Suprapubic skin (tissue), 4 donors: ENCODE results near the gene SSTR3. TPM values are rescaled to one million over a fixed set of nuclear protein-coding genes. Genes with fewer than 3 reads are reported as not detected.

Experiments used
- DNase-seq, 2 donors: peaks; one replicate each; pipeline ENCODE4 v3.0.0-alpha.2; 2019; ENCODE audit warnings: low spot score in 2 of 2
- H3K27ac ChIP-seq: fragments of 200-600 bp; sonication (generic); one replicate; pipeline ENCODE4 v1.5.1; 2019
- H3K27me3 ChIP-seq: fragments of 200-600 bp; sonication (generic); one replicate; pipeline ENCODE4 v1.5.1; 2019
- H3K36me3 ChIP-seq: fragments of 200-600 bp; sonication (generic); one replicate; pipeline ENCODE4 v1.5.1; 2019
- H3K4me1 ChIP-seq: fragments of 200-600 bp; sonication (generic); one replicate; pipeline ENCODE4 v1.5.1; 2019
- H3K4me3 ChIP-seq: fragments of 200-600 bp; sonication (generic); one replicate; pipeline ENCODE4 v1.5.1; 2019; ENCODE audit warnings: mild to moderate bottlenecking
- H3K9me3 ChIP-seq: fragments of 200-600 bp; sonication (generic); one replicate; pipeline ENCODE4 v1.5.1; 2019
- EP300 ChIP-seq: sonication (generic); formaldehyde crosslinking; IDR thresholded peaks from one replicate; pipeline ENCODE4 v1.6.1; 2017; ENCODE audit warnings: antibody characterized with exemption
- POLR2A ChIP-seq, 2 donors: fragments of 450-650 bp; IDR thresholded peaks; one replicate each; pipeline ENCODE4 v1.6.1; 2017; ENCODE audit warnings: antibody characterized with exemption in 2 of 2, mild to moderate bottlenecking in 2 of 2, moderate library complexity in 2 of 2
- POLR2AphosphoS5 ChIP-seq, 3 donors: sonication (generic); formaldehyde crosslinking; IDR thresholded peaks; one replicate each; pipeline ENCODE4 v1.6.1; 2017; ENCODE audit warnings: antibody characterized with exemption in 3 of 3
- WGBS: methylation state at CpG from one replicate; pipeline ENCODE4 v1.1.5; 2018; 5-methylcytosine and 5-hydroxymethylcytosine counted together
- total RNA-seq, 4 donors: library from RNA; depleted of rRNA; stranded (reverse); fragments of >200 nt; gene quantifications; one replicate each; pipeline ENCODE4 v1.1.0, GENCODE V29; 2016
- TF ChIP-seq, protein P1 (sequence below), 2 donors: fragments of 200-600 bp in 1 of 2; fragments of 450-650 bp in 1 of 2; sonication (generic) in 1 of 2; IDR thresholded peaks; one replicate each; pipeline ENCODE4 v1.5.1; 2016 to 2019; ENCODE audit warnings: antibody characterized with exemption in 2 of 2, mild to moderate bottlenecking in 1 of 2, moderate library complexity in 1 of 2

The SSTR3 gene
- total RNA-seq, 4 donors from 2014 or later = not detected

DNA sequence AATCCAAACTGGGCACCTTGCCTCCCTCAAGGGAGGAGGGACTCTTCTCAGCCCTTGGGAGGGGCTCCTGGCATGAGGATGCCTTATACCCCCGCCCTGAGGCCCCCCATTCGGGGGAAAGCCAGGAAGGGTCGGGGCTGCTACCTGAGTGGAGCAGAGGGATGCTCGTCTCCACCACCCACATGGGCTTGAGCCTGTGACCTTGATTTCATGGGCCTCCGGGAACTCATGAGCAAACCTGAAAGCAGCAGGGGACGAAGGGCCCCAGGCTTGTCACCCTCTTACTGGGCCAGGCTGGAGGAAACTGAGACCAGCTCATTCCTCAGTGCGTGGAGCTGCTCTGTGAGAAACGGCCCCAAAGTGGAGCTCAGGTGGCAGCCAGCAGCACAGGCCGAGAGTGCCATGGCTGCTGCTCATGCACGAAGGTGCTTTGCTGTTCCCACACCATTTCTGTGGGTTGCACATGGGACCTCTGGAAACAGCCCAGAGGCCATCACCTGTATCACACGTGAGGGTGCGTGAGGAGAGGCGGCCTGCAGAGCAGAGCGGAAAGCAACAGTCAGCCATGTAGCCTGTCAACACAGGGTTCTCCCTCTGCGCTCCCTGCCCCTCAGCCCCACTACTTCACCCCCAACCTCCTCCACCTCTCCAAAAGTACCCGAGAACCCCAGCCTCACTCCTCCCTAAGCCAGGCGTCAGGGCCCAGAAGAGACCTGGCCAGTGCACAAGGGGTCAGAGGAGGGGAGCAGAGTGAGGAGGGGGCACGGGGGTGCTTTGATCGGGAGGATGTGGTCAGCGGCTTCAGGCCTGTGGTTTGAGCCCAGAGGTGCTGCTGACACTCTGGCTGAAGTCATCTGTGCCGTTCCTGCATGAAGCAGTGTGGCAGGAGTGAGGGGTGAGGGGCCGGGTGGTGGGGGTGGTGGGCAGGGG, 48.4 kb downstream of the SSTR3 start:
- TF ChIP-seq, protein P1, sequence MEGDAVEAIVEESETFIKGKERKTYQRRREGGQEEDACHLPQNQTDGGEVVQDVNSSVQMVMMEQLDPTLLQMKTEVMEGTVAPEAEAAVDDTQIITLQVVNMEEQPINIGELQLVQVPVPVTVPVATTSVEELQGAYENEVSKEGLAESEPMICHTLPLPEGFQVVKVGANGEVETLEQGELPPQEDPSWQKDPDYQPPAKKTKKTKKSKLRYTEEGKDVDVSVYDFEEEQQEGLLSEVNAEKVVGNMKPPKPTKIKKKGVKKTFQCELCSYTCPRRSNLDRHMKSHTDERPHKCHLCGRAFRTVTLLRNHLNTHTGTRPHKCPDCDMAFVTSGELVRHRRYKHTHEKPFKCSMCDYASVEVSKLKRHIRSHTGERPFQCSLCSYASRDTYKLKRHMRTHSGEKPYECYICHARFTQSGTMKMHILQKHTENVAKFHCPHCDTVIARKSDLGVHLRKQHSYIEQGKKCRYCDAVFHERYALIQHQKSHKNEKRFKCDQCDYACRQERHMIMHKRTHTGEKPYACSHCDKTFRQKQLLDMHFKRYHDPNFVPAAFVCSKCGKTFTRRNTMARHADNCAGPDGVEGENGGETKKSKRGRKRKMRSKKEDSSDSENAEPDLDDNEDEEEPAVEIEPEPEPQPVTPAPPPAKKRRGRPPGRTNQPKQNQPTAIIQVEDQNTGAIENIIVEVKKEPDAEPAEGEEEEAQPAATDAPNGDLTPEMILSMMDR (IDR thresholded peaks at IDR 0.05) = no peak
- TF ChIP-seq POLR2AphosphoS5 (IDR thresholded peaks at IDR 0.05) = no peak
- no peak for TF ChIP-seq POLR2A (IDR thresholded peaks at IDR 0.05)
- no peak for TF ChIP-seq EP300
- no peak for DNase-seq
- Histone ChIP-seq H3K9me3 (no peaks in the 10 kb centered on the region), H3K27me3 (peaks cover 6% of the 10 kb centered on the region), H3K4me3 (no peak overlapping the region), H3K27ac (no peak overlapping the region), H3K36me3 (no peaks in the 10 kb centered on the region), H3K4me1 (peaks cover 19% of the 10 kb centered on the region)
- WGBS = 87% methylated on average over 14 of the region's 22 CpGs

DNA sequence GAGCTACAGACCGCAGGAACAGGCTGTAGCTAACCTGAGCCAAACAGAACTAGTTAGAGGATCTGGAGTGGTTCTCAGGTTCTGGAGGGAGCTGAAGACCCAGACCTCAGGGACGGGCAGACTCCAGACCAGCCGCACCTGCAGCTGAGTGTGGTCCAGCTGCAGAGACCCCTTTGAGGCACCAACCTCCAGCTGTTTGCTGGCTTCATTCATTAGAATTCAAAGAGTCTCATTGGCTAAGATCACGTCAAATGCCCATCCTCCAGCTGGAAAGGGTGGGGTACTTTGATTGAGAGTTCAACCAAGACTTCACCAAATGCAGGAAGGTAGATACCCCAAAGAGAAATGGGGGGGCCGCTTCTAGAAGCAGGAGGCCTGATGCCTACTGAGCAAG, 49.2 kb downstream of the SSTR3 start:
- no peaks in the 10 kb centered on the region for H3K36me3 ChIP-seq
- peaks cover 17% of the 10 kb centered on the region for H3K4me1 ChIP-seq
- TF ChIP-seq POLR2AphosphoS5 (IDR thresholded peaks at IDR 0.05) (no peak), EP300 (no peak), POLR2A (IDR thresholded peaks at IDR 0.05) (no peak)
- TF ChIP-seq, protein P1 (IDR thresholded peaks at IDR 0.05) = no peak
- peaks cover 10% of the 10 kb centered on the region for H3K27me3 ChIP-seq
- WGBS = 93% methylated on average over 3 of the region's 5 CpGs
- no peak for DNase-seq
- H3K9me3 ChIP-seq = no peaks in the 10 kb centered on the region
- H3K27ac ChIP-seq = no peak overlapping the region
- no peak overlapping the region for H3K4me3 ChIP-seq

DNA sequence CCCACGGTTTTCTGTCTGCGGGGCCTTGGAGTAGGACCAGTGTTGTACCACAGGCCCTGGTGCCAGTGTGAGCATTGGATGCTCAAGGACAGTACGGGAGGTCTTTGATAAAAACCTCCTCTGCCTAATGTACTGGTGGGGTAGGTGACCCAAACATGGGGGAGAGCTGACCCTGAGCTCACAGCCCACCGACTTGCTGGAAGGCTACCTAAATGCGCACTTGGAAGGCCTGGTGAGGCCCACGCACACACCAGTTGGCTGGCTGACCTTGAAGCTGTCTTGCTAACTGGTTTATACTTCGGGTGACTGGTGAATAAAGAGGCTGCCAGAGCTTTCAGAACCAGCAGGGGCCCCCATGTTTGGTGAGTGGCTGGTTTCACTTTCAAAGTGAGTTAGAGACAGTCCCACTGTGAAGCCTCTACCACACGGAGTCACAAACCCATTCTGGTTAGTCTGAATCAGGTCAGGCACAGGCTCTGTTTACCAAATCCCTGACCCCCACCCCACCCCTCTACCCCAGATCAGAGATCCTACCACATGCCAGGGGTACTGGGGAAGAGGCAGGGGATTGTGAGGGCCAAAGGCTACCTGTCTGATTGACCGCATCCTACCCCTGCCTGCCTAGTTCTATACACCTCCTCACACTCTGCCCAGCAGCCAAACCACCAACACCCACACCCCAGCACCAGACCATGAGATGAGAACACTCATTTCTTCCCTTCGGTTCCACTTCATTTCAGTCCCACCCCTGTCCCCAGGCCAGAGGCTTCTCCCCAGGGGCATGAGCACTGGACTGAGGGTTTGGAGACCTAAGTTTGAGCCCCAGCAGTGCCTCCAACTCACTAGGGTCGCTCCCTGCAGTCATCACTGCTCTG, 49.8 kb downstream of the SSTR3 start:
- H3K27ac ChIP-seq = no peak overlapping the region
- no peak for TF ChIP-seq POLR2A (IDR thresholded peaks at IDR 0.05)
- no peak for TF ChIP-seq POLR2AphosphoS5 (IDR thresholded peaks at IDR 0.05)
- no peak for TF ChIP-seq EP300
- TF ChIP-seq, protein P1 (IDR thresholded peaks at IDR 0.05) = no peak
- H3K4me1 ChIP-seq = peaks cover 11% of the 10 kb centered on the region
- no peaks in the 10 kb centered on the region for H3K36me3 ChIP-seq
- 82% methylated on average over 11 of the region's 11 CpGs for WGBS
- H3K9me3 ChIP-seq = no peaks in the 10 kb centered on the region
- H3K27me3 ChIP-seq = peaks cover 10% of the 10 kb centered on the region
- no peak for DNase-seq
- no peak overlapping the region for H3K4me3 ChIP-seq

DNA sequence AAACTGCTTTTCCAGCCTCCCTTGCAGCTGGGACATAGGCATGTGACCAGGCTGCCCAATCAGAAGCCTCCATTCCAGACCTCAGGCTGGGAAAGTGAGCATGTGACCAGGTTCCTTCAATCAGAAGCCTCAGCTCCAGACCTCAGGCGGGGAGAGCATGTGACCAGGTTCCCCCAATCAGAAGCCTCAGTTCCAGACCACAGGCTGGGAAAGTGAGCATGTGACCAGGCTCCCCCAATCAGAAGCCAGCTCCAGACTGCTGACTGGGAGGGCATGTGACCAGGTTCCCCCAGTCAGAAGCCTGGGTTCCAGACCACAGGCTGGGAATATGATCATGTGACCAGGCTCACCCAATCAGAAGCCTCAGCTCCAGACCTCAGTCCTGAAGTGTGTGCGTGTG, 50.8 kb downstream of the SSTR3 start:
- H3K9me3 ChIP-seq = no peaks in the 10 kb centered on the region
- WGBS = 100% methylated on average over 2 of the region's 2 CpGs
- no peak overlapping the region for H3K4me3 ChIP-seq
- H3K36me3 ChIP-seq = no peaks in the 10 kb centered on the region
- H3K4me1 ChIP-seq = peaks cover under 1% of the 10 kb centered on the region
- TF ChIP-seq POLR2A (IDR thresholded peaks at IDR 0.05) (no peak), EP300 (no peak), POLR2AphosphoS5 (IDR thresholded peaks at IDR 0.05) (no peak)
- TF ChIP-seq, protein P1 (IDR thresholded peaks at IDR 0.05) = no peak
- H3K27ac ChIP-seq = no peak overlapping the region
- peaks cover 10% of the 10 kb centered on the region for H3K27me3 ChIP-seq
- no peak for DNase-seq

DNA sequence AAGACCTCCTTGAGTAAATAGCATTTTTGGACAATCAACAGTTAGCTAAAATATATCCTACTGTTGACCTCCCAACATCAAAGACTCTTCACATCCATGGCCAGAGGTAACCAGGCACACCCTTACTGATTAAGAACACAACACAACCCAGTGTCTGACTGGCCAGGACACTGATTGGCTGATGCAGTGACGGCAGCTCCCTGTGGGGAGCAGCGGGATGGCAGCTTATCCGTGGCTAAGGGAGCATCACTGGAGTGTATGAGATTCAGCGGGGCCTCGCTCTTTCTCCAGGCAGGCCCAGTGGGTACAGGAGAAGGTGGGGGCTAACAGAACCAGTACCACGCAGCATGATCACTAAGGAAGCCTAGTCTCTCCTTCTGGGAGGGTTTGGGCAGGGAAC, 52.2 kb downstream of the SSTR3 start:
- Histone ChIP-seq H3K27ac (no peak overlapping the region), H3K27me3 (peaks cover 10% of the 10 kb centered on the region), H3K4me1 (no peaks in the 10 kb centered on the region), H3K9me3 (no peaks in the 10 kb centered on the region), H3K4me3 (no peak overlapping the region), H3K36me3 (no peaks in the 10 kb centered on the region)
- no peak for DNase-seq
- 79% methylated on average over 6 of the region's 6 CpGs for WGBS
- TF ChIP-seq POLR2A (IDR thresholded peaks at IDR 0.05) (no peak), POLR2AphosphoS5 (IDR thresholded peaks at IDR 0.05) (no peak), EP300 (no peak)
- TF ChIP-seq, protein P1 (IDR thresholded peaks at IDR 0.05) = no peak
